Keratinocyte (primary cell): Measurements from ENCODE around the gene CLN6. TPM values are rescaled to one million over a fixed set of nuclear protein-coding genes. Genes with fewer than 3 reads are reported as not detected.
A peak's percentile ranks its signal among the peaks of the same experiment; 100 is the strongest.

ENCODE experiments used
- DNase-seq: peaks from one replicate; pipeline ENCODE4 v3.0.0-alpha.2; 2011; ENCODE audit warnings: low read depth, missing footprints, low spot score
- FAIRE-seq: peaks from 2 replicates; lab custom pipeline; 2011; peaks lifted over from hg19 to GRCh38; lab: Jason Lieb, UNC
- H2AFZ ChIP-seq: 2 replicates; pipeline ENCODE4 v1.6.0; 2012; ENCODE audit warnings: low read length, control low read depth, inconsistent platforms; ENCODE audit not compliant: control insufficient read depth
- H3K27ac ChIP-seq: 2 replicates; pipeline ENCODE4 v1.5.1; 2011; ENCODE audit warnings: low read length; ENCODE audit not compliant: control insufficient read depth, insufficient read depth
- H3K27me3 ChIP-seq: 3 replicates; pipeline ENCODE4 v1.6.0; 2011; ENCODE audit warnings: low read length; ENCODE audit not compliant: control insufficient read depth, insufficient read depth; ENCODE audit errors: extremely low read depth
- H3K36me3 ChIP-seq, 2 experiments: 2 replicates in 1 of 2; 3 replicates in 1 of 2; pipeline ENCODE4 v1.5.1; 2011; ENCODE audit warnings: low read length in 2 of 2, mild to moderate bottlenecking in 1 of 2; ENCODE audit not compliant: control insufficient read depth in 2 of 2, insufficient read depth in 2 of 2; ENCODE audit errors: extremely low read depth in 1 of 2
- H3K4me1 ChIP-seq: 3 replicates; pipeline ENCODE4 v1.5.1; 2011; ENCODE audit warnings: low read length; ENCODE audit not compliant: control insufficient read depth, insufficient read depth; ENCODE audit errors: extremely low read depth
- H3K4me2 ChIP-seq: 3 replicates; pipeline ENCODE4 v1.6.0; 2011; ENCODE audit warnings: low read depth, low read length; ENCODE audit not compliant: control insufficient read depth, insufficient read depth; ENCODE audit errors: extremely low read depth
- H3K4me3 ChIP-seq, 3 experiments: fragments of 200-600 bp in 1 of 3; sonication (generic) in 1 of 3; 2 replicates in 2 of 3; 3 replicates in 1 of 3; pipeline ENCODE4 v1.5.1; 2011 to 2016; ENCODE audit warnings: low read length in 3 of 3, mild to moderate bottlenecking in 3 of 3, control low read depth in 2 of 3, inconsistent platforms in 1 of 3, low read depth in 1 of 3, mixed read lengths in 1 of 3, mixed run types in 1 of 3, moderate library complexity in 1 of 3; ENCODE audit not compliant: control insufficient read depth in 2 of 3, insufficient read depth in 2 of 3; ENCODE audit errors: extremely low read depth in 1 of 3
- H3K79me2 ChIP-seq: 2 replicates; pipeline ENCODE4 v1.6.0; 2012; ENCODE audit warnings: low read length; ENCODE audit not compliant: control insufficient read depth, insufficient read depth
- H3K9ac ChIP-seq: 3 replicates; pipeline ENCODE4 v1.6.0; 2011; ENCODE audit warnings: low read length; ENCODE audit not compliant: control insufficient read depth, insufficient read depth; ENCODE audit errors: extremely low read depth
- H3K9me1 ChIP-seq: 3 replicates; pipeline ENCODE4 v1.6.0; 2011; ENCODE audit warnings: low read length; ENCODE audit not compliant: control insufficient read depth, insufficient read depth; ENCODE audit errors: extremely low read depth
- H3K9me3 ChIP-seq: 2 replicates; pipeline ENCODE4 v1.5.1; 2012; ENCODE audit warnings: low read depth, low read length; ENCODE audit not compliant: control insufficient read depth
- H4K20me1 ChIP-seq: 3 replicates; pipeline ENCODE4 v1.6.0; 2011; ENCODE audit warnings: low read length; ENCODE audit not compliant: control insufficient read depth, insufficient read depth; ENCODE audit errors: extremely low read depth
- CTCF ChIP-seq, 3 experiments: IDR thresholded peaks in 1 of 3; conservative IDR thresholded peaks in 1 of 3; optimal IDR thresholded peaks in 1 of 3; 2 replicates in 2 of 3; 3 replicates in 1 of 3; pipeline versions ENCODE3 to v1.5.1; 2011; ENCODE audit warnings: low read length in 3 of 3, mild to moderate bottlenecking in 3 of 3, moderate library complexity in 2 of 3, control low read depth in 1 of 3, inconsistent platforms in 1 of 3; ENCODE audit not compliant: insufficient read depth in 2 of 3; ENCODE audit errors: extremely low read depth in 1 of 3
- EZH2 ChIP-seq: IDR thresholded peaks from one replicate; pipeline ENCODE4 v1.6.1; 2012; ENCODE audit warnings: inconsistent platforms, mild to moderate bottlenecking, low read length, moderate library complexity
- dilution Hi-C: fragments of 300-500 bp; cut with MboI; formaldehyde crosslinking; loops from one replicate; pipeline ENCODE4 v1.7.0; 2020; ENCODE audit warnings: low sequenced_read_pairs; ENCODE audit not compliant: extremely low pct_ligation_motif_present
- polyA plus RNA-seq, 5 experiments: library from polyadenylated mRNA; depleted of rRNA in 3 of 5; stranded (reverse) in 3 of 5; stranded (forward) in 1 of 5; unstranded in 1 of 5; fragments of >200 nt; gene quantifications; 1 replicate in 1 of 5; 2 replicates in 3 of 5; 3 replicates in 1 of 5; pipeline versions ENCODE4 v1.2.1 to v1.2.3, GENCODE V29; 2011 to 2012; ENCODE audit warnings: missing spikeins in 2 of 5, low read depth in 1 of 5, low replicate concordance in 1 of 5

Gene CLN6
- polyA plus RNA-seq, 1 donor (not counting 4 experiments of a cell fraction or from before 2014, with no cell fraction given), result 26.7 TPM

GRCh38 chr15:68261241-68261640 lies 31.7 kb upstream of the CLN6 start:
- peaks cover 44% of the 10 kb centered on the region for H3K4me1 ChIP-seq
- no peaks in the 10 kb centered on the region for H3K27me3 ChIP-seq
- no peaks in the 10 kb centered on the region for H4K20me1 ChIP-seq
- no peak overlapping the region for H3K9ac ChIP-seq
- H2AFZ ChIP-seq, result no peak overlapping the region
- TF ChIP-seq CTCF (optimal IDR thresholded peaks at IDR 0.05 in 1 of 3, IDR thresholded peaks at IDR 0.05 in 1 of 3, conservative IDR thresholded peaks at IDR 0.05 in 1 of 3; ENCODE audit: extremely low read depth in 1 of 3, insufficient read depth in 2 of 3, low read length in 3 of 3), result no peak
- no peak for TF ChIP-seq EZH2
- no peaks in the 10 kb centered on the region for H3K9me1 ChIP-seq
- dilution Hi-C loops, result no loop called here
- H3K27ac ChIP-seq, result no peak overlapping the region
- H3K9me3 ChIP-seq, result no peaks in the 10 kb centered on the region
- no peak overlapping the region for H3K4me2 ChIP-seq
- H3K4me3 ChIP-seq, result no peak overlapping the region
- H3K36me3 ChIP-seq, result no peaks in the 10 kb centered on the region
- no peak for DNase-seq
- FAIRE-seq, result no peak
- H3K79me2 ChIP-seq, result no peaks in the 10 kb centered on the region

- FAIRE-seq, result peak; percentile 75
- no peak for TF ChIP-seq EZH2
- no peak for TF ChIP-seq CTCF (optimal IDR thresholded peaks at IDR 0.05 in 1 of 3, IDR thresholded peaks at IDR 0.05 in 1 of 3, conservative IDR thresholded peaks at IDR 0.05 in 1 of 3; ENCODE audit: extremely low read depth in 1 of 3, insufficient read depth in 2 of 3, low read length in 3 of 3)
- no peak for DNase-seq
- Histone ChIP-seq H3K27me3 (no peaks in the 10 kb centered on the region), H2AFZ (peak overlapping the region; percentile 81), H3K4me3 (no peak overlapping the region), H3K27ac (peak overlapping the region; percentile 3), H4K20me1 (no peaks in the 10 kb centered on the region), H3K79me2 (no peaks in the 10 kb centered on the region), H3K9me3 (no peaks in the 10 kb centered on the region), H3K4me2 (peak overlapping the region; percentile 42), H3K4me1 (peaks cover 33% of the 10 kb centered on the region), H3K36me3 (no peaks in the 10 kb centered on the region), H3K9me1 (no peaks in the 10 kb centered on the region), H3K9ac (no peak overlapping the region)
- dilution Hi-C loops, result no loop called here
These were observed 30.4 kb upstream of the CLN6 start for GRCh38 chr15:68259883-68260282.
